Stimulated activated CD8-positive, alpha-beta memory T cell treated with anti-CD3 and anti-CD28 coated beads, Interleukin-2, amount 100 ng/mL, for 48 hours (primary cell): ENCODE data around the gene KCNJ16.

Source experiments
- DNase-seq, 2 donors: peaks; one replicate each; pipeline ENCODE4 v3.0.0-alpha.2; 2020; ENCODE audit warnings: low read depth in 2 of 2

The KCNJ16 gene

GRCh38 chr17:70098030-70098429 lies 23.0 kb downstream of the KCNJ16 start:
- DNase-seq, result no peak

GRCh38 chr17:70099294-70099693 lies 24.3 kb downstream of the KCNJ16 start:
- DNase-seq, result no peak

GRCh38 chr17:70099884-70100283 lies 24.9 kb downstream of the KCNJ16 start:
- no peak for DNase-seq

GRCh38 chr17:70100983-70101382 lies 26.0 kb downstream of the KCNJ16 start:
- DNase-seq, result no peak

GRCh38 chr17:70102531-70102930 lies 27.5 kb downstream of the KCNJ16 start:
- DNase-seq, result no peak

GRCh38 chr17:70104791-70105523 lies 29.9 kb downstream of the KCNJ16 start:
- no peak for DNase-seq

GRCh38 chr17:70105641-70106040 lies 30.6 kb downstream of the KCNJ16 start:
- no peak for DNase-seq

- no peak for DNase-seq
Observed at GRCh38 chr17:70106551-70106950, 31.5 kb downstream of the KCNJ16 start.

- DNase-seq, result no peak
Observed at GRCh38 chr17:70107441-70107840, 32.4 kb downstream of the KCNJ16 start.

GRCh38 chr17:70107904-70108565 lies 33.0 kb downstream of the KCNJ16 start:
- no peak for DNase-seq

GRCh38 chr17:70109497-70109896 lies 34.5 kb downstream of the KCNJ16 start:
- no peak for DNase-seq

GRCh38 chr17:70110443-70110880 lies 35.4 kb downstream of the KCNJ16 start:
- DNase-seq, result no peak

GRCh38 chr17:70111201-70111600 lies 36.2 kb downstream of the KCNJ16 start:
- no peak for DNase-seq

GRCh38 chr17:70114405-70114804 lies 39.4 kb downstream of the KCNJ16 start:
- no peak for DNase-seq

- no peak for DNase-seq
Observed at GRCh38 chr17:70115126-70115525, 40.1 kb downstream of the KCNJ16 start.

GRCh38 chr17:70116919-70117318 lies 41.9 kb downstream of the KCNJ16 start:
- DNase-seq, result no peak

GRCh38 chr17:70119545-70119944 lies 44.5 kb downstream of the KCNJ16 start:
- no peak for DNase-seq

- no peak for DNase-seq
Observed at GRCh38 chr17:70119983-70120382, 45.0 kb downstream of the KCNJ16 start.

- no peak for DNase-seq
Observed at GRCh38 chr17:70120425-70120824, 45.4 kb downstream of the KCNJ16 start.

GRCh38 chr17:70121126-70121525 lies 46.1 kb downstream of the KCNJ16 start:
- no peak for DNase-seq

GRCh38 chr17:70123193-70123592 lies 48.2 kb downstream of the KCNJ16 start:
- DNase-seq, result no peak

- DNase-seq, result no peak
Observed at GRCh38 chr17:70124723-70125122, 49.7 kb downstream of the KCNJ16 start.

GRCh38 chr17:70127221-70127873 lies 52.3 kb downstream of the KCNJ16 start:
- no peak for DNase-seq
